Right lobe of liver (tissue), 4 donors: ENCODE measurements around the gene CDH13.

Source experiments
- POLR2A ChIP-seq: fragments of 450-650 bp; IDR thresholded peaks from one replicate; pipeline ENCODE4 v1.6.1; 2017; ENCODE audit warnings: antibody characterized with exemption, mild to moderate bottlenecking
- TF ChIP-seq, protein P1 (sequence below), 4 donors: fragments of 200-600 bp in 3 of 4; fragments of 450-650 bp in 1 of 4; IDR thresholded peaks; one replicate each; pipeline versions ENCODE4 v1.5.1 to v1.8.0; 2016 to 2022; ENCODE audit warnings: antibody characterized with exemption in 4 of 4, mild to moderate bottlenecking in 2 of 4
- donor health status: DM: no; HTN: no; CAD: no.
- donor health status: DM: no; HTN: no; CAD: no.
- donor health status: DM: no; HTN: yes; CAD: no.

DNA sequence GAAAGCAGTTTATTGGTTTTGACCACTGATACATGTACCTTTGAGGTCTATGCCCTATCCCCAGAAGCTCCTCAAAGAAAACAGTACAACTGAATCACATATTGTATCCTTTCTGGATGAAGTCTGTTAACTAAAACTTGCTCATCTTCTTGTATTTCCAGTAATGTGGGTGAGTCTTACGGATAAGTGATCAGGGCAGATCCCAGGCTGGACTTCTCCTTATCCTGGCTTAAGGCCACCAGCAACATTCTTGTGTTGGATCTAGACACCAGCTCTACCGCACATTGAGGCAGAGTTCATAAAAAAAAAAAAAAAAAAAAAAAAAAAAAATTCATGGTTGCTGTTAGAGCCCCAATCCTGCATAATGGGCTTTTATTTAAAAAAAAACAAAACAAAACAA is 644.4 kb downstream of the CDH13 start:
- TF ChIP-seq, protein P1, sequence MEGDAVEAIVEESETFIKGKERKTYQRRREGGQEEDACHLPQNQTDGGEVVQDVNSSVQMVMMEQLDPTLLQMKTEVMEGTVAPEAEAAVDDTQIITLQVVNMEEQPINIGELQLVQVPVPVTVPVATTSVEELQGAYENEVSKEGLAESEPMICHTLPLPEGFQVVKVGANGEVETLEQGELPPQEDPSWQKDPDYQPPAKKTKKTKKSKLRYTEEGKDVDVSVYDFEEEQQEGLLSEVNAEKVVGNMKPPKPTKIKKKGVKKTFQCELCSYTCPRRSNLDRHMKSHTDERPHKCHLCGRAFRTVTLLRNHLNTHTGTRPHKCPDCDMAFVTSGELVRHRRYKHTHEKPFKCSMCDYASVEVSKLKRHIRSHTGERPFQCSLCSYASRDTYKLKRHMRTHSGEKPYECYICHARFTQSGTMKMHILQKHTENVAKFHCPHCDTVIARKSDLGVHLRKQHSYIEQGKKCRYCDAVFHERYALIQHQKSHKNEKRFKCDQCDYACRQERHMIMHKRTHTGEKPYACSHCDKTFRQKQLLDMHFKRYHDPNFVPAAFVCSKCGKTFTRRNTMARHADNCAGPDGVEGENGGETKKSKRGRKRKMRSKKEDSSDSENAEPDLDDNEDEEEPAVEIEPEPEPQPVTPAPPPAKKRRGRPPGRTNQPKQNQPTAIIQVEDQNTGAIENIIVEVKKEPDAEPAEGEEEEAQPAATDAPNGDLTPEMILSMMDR (IDR thresholded peaks at IDR 0.05) = no peak
- no peak for TF ChIP-seq POLR2A
